Measurements from ENCODE around the gene DSCAM. TPM values are rescaled to one million over a fixed set of nuclear protein-coding genes. Genes with fewer than 3 reads are reported as not detected.

Gene DSCAM
- total and polyA plus RNA-seq, 10 of the 15 experiments (the other 5 are each of a cell fraction or from before 2014, with no cell fraction given): not detected

GRCh38 chr21:40070871-40071270, 776.1 kb downstream of the DSCAM start:
- H3K36me3 ChIP-seq (ENCODE audit: control insufficient read depth in 2 of 2, insufficient read depth in 2 of 2, low read length in 1 of 2): no peaks in the 10 kb centered on the region
- intact Hi-C loops (cut with micrococcal nuclease; ENCODE audit: unreplicated experiment): no loop called here
- ChIA-PET SMC1A (ENCODE audit: uncharacterized antibody, unreplicated experiment) (no interaction called here), POLR2A (no interaction called here), CTCF (no interaction called here), RAD21 (ENCODE audit: unreplicated experiment) (no interaction called here)
- ATAC-seq: no peak
- TF ChIP-seq SIN3A (IDR thresholded peaks at IDR 0.05; ENCODE audit: low read depth, low read length) (no peak), ZNF622 (IDR thresholded peaks at IDR 0.05) (no peak), SRF (IDR thresholded peaks at IDR 0.05; ENCODE audit: low read depth in 2 of 2, low read length in 2 of 2) (no peak), NR2C2 (IDR thresholded peaks at IDR 0.05; ENCODE audit: borderline replicate concordance, control insufficient read depth, insufficient read length, low read depth) (no peak)
- H3K79me2 ChIP-seq (ENCODE audit: control insufficient read depth, insufficient read depth, low read length): no peaks in the 10 kb centered on the region
- H3K27me3 ChIP-seq (replicated peaks in 1 of 2; ENCODE audit: control insufficient read depth in 2 of 2, insufficient read depth in 2 of 2, low read length in 1 of 2): no peaks in the 10 kb centered on the region
- H3K4me3 ChIP-seq: no peak overlapping the region
- H3K27ac ChIP-seq (ENCODE audit: control insufficient read depth, insufficient read depth): no peak overlapping the region
- no peak for FAIRE-seq
- no peak for DNase-seq (ENCODE audit: low read depth, low spot score)
- no peak overlapping the region for H3K4me2 ChIP-seq (ENCODE audit: control insufficient read depth, insufficient read depth)
- H2AFZ ChIP-seq (ENCODE audit: control insufficient read depth, low read depth, low read length): no peak overlapping the region
- BruUV-seq (replicated peaks): no TSS peak
- H3K4me1 ChIP-seq (ENCODE audit: control insufficient read depth, insufficient read depth, low read length): no peaks in the 10 kb centered on the region
- H3K9ac ChIP-seq (ENCODE audit: control insufficient read depth, insufficient read depth, low read length): no peak overlapping the region
- no peaks in the 10 kb centered on the region for H4K20me1 ChIP-seq (ENCODE audit: control insufficient read depth, insufficient read depth)
- H3K9me3 ChIP-seq (replicated peaks; ENCODE audit: control insufficient read depth, insufficient read depth, low read length): no peaks in the 10 kb centered on the region; the same call in 2 of the 3 replicates
- WGBS (ENCODE audit: insufficient coverage, insufficient replicate concordance, low lambda C conversion rate, missing lambda C conversion rate): 57% methylated on average over 4 of the region's 4 CpGs
- in situ Hi-C loops (cut with MboI): no loop called here

GRCh38 chr21:40067751-40068150, 779.2 kb downstream of the DSCAM start:
- ChIA-PET POLR2A (no interaction called here), SMC1A (ENCODE audit: uncharacterized antibody, unreplicated experiment) (no interaction called here), RAD21 (ENCODE audit: unreplicated experiment) (no interaction called here), CTCF (no interaction called here)
- no peaks in the 10 kb centered on the region; the same call in 2 of the 3 replicates for H3K9me3 ChIP-seq (replicated peaks; ENCODE audit: control insufficient read depth, insufficient read depth, low read length)
- no peak overlapping the region for H3K27ac ChIP-seq (ENCODE audit: control insufficient read depth, insufficient read depth)
- DNase-seq (ENCODE audit: low read depth, low spot score) (no peak), ATAC-seq (no peak), FAIRE-seq (no peak)
- H3K4me2 ChIP-seq (ENCODE audit: control insufficient read depth, insufficient read depth): no peak overlapping the region
- WGBS (ENCODE audit: insufficient coverage, insufficient replicate concordance, low lambda C conversion rate, missing lambda C conversion rate): 95% methylated on average over 3 of the region's 4 CpGs
- no peaks in the 10 kb centered on the region for H3K4me1 ChIP-seq (ENCODE audit: control insufficient read depth, insufficient read depth, low read length)
- no peaks in the 10 kb centered on the region for H3K36me3 ChIP-seq (ENCODE audit: control insufficient read depth in 2 of 2, insufficient read depth in 2 of 2, low read length in 1 of 2)
- H3K4me3 ChIP-seq: no peak overlapping the region
- no peaks in the 10 kb centered on the region for H4K20me1 ChIP-seq (ENCODE audit: control insufficient read depth, insufficient read depth)
- BruUV-seq (replicated peaks): no TSS peak
- TF ChIP-seq CBFB (IDR thresholded peaks at IDR 0.05; ENCODE audit: low read depth): no peak
- H2AFZ ChIP-seq (ENCODE audit: control insufficient read depth, low read depth, low read length): no peak overlapping the region
- no peaks in the 10 kb centered on the region for H3K27me3 ChIP-seq (replicated peaks in 1 of 2; ENCODE audit: control insufficient read depth in 2 of 2, insufficient read depth in 2 of 2, low read length in 1 of 2)
- in situ Hi-C loops (cut with MboI) (no loop called here), intact Hi-C loops (cut with micrococcal nuclease; ENCODE audit: unreplicated experiment) (no loop called here)
- H3K9ac ChIP-seq (ENCODE audit: control insufficient read depth, insufficient read depth, low read length): no peak overlapping the region
- no peaks in the 10 kb centered on the region for H3K79me2 ChIP-seq (ENCODE audit: control insufficient read depth, insufficient read depth, low read length)

Measured in GM12878 (cell line).